ENCODE measurements around the gene ADAP1. TPM values are rescaled to one million over a fixed set of nuclear protein-coding genes. Genes with fewer than 3 reads are reported as not detected.

Gene ADAP1
- total and polyA plus RNA-seq, 9 donors = 0.52 to 16.4 (median 3.5) TPM

DNA sequence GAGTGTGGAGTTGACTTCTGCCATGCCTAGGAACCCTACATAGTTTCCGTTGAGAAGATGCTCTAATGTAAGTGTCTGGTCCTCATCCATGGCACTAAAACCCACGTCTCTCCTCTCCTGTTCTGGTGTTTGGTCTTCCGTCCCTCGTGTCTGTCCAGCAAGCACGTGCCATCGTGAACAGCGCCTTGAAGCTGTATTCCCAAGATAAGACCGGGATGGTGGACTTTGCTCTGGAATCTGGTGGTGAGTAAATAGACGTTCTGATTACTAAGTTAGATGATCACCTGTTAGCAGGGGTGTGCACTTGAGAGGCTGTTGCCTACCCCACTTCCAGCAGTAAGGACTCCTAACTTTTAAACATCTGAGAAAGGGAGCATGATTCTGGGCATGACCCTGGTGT lies 93.3 kb downstream of the ADAP1 start:
- Histone ChIP-seq H3K4me3 (no peak overlapping the region), H3K27me3 (no peaks in the 10 kb centered on the region), H3K9me3 (no peaks in the 10 kb centered on the region), H3K27ac (no peak overlapping the region), H3K36me3 (no peaks in the 10 kb centered on the region), H3K4me1 (ENCODE audit: insufficient read depth) (peaks cover 3% of the 10 kb centered on the region)
- intact Hi-C loops (cut with DNase I) = no loop called here
- WGBS, 3 donors = 87 to 91% (median 88%) methylated on average over 9 of the region's 9 CpGs
- TF ChIP-seq, protein P1, sequence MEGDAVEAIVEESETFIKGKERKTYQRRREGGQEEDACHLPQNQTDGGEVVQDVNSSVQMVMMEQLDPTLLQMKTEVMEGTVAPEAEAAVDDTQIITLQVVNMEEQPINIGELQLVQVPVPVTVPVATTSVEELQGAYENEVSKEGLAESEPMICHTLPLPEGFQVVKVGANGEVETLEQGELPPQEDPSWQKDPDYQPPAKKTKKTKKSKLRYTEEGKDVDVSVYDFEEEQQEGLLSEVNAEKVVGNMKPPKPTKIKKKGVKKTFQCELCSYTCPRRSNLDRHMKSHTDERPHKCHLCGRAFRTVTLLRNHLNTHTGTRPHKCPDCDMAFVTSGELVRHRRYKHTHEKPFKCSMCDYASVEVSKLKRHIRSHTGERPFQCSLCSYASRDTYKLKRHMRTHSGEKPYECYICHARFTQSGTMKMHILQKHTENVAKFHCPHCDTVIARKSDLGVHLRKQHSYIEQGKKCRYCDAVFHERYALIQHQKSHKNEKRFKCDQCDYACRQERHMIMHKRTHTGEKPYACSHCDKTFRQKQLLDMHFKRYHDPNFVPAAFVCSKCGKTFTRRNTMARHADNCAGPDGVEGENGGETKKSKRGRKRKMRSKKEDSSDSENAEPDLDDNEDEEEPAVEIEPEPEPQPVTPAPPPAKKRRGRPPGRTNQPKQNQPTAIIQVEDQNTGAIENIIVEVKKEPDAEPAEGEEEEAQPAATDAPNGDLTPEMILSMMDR (IDR thresholded peaks at IDR 0.05) = no peak
- TF ChIP-seq POLR2A (IDR thresholded peaks at IDR 0.05) = no peak
- no peak for TF ChIP-seq EP300 (IDR thresholded peaks at IDR 0.05)
- no peak for DNase-seq

DNA sequence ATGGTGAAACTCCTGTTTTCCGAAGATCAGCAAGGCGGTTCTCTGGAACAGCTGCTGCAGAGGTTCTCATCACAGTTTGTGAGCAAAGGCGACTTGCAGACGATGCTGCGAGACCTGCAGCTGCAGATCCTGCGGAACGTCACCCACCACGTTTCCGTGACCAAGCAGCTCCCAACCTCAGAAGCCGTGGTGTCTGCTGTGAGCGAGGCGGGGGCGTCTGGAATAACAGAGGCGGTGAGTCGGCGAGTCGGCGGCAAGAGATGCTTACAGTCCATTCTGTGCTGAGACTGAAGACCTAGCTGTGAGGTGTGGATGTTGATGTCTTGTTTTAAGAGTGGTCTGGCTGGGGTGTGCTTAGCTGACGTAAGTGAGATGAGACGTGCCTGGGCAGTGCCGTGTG lies 94.3 kb downstream of the ADAP1 start:
- Histone ChIP-seq H3K27ac (no peak overlapping the region), H3K36me3 (no peaks in the 10 kb centered on the region), H3K9me3 (no peaks in the 10 kb centered on the region), H3K4me3 (no peak overlapping the region), H3K4me1 (ENCODE audit: insufficient read depth) (no peaks in the 10 kb centered on the region), H3K27me3 (no peaks in the 10 kb centered on the region)
- 93 to 96% (median 96%) methylated on average over 21 of the region's 21 CpGs for WGBS, 3 donors
- TF ChIP-seq, protein P1 (IDR thresholded peaks at IDR 0.05) = no peak
- TF ChIP-seq POLR2A (IDR thresholded peaks at IDR 0.05) (no peak), EP300 (IDR thresholded peaks at IDR 0.05) (no peak)
- DNase-seq = no peak
- intact Hi-C loops (cut with DNase I) = no loop called here

DNA sequence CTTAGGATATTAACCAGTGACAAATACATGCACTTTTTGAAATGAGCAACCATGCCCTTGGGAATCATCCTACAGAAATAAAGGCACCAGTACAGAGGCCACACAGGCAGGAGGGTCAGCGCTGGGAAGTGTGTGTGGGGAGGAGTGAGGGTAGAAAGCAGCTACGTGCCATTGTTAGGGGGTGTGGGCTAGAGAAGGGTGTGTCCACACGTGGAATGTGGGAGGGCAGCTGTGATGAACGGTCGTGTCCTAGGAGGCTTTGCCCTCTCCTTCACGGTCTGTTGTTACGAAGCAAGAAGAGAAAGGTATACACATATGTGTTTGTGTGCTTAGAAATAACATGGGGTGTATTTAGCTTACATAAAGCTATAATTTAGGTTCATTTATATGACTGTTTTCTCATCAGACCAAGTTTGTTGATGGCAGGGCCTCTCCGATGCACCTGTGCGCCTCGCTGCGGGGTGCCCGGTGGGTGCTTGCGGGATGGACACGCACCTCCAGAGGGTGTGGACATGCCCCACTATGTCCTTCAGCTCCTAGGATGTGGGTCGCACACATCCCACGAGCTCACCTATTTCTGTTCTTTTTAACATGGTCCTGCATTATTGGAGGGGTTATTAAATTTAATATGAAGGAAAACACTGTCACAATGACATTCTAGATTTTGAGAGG lies 95.0 kb downstream of the ADAP1 start:
- Histone ChIP-seq H3K36me3 (no peaks in the 10 kb centered on the region), H3K27ac (no peak overlapping the region), H3K4me1 (ENCODE audit: insufficient read depth) (no peaks in the 10 kb centered on the region), H3K9me3 (no peaks in the 10 kb centered on the region), H3K27me3 (no peaks in the 10 kb centered on the region), H3K4me3 (no peak overlapping the region)
- 66 to 69% (median 66%) methylated on average over 16 of the region's 16 CpGs for WGBS, 3 donors
- TF ChIP-seq, protein P1 (IDR thresholded peaks at IDR 0.05) = no peak
- TF ChIP-seq EP300 (IDR thresholded peaks at IDR 0.05) = no peak
- TF ChIP-seq POLR2A (IDR thresholded peaks at IDR 0.05) = no peak
- DNase-seq = no peak
- intact Hi-C loops (cut with DNase I) = no loop called here

DNA sequence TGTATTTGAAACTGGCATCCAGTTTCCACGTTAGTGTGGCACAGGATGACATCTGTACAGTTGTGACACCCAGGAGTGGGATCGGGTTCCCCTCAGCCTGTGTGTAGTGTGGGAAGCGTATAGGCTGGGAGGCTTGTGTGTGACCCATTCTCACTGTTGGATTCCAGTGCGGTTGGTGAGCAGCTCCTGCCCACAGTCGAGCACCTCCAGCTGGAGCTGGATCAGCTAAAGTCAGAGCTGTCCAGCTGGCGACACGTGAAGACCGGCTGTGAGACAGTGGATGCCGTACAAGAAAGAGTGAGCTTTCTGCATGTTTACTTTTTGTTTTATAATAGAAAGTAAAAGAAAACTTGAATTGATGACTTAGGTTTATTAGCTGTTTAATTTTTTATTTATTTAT lies 96.8 kb downstream of the ADAP1 start:
- Histone ChIP-seq H3K36me3 (no peaks in the 10 kb centered on the region), H3K27ac (no peak overlapping the region), H3K27me3 (no peaks in the 10 kb centered on the region), H3K4me3 (no peak overlapping the region), H3K9me3 (no peaks in the 10 kb centered on the region), H3K4me1 (ENCODE audit: insufficient read depth) (no peaks in the 10 kb centered on the region)
- 33 to 63% (median 42%) methylated on average over 9 of the region's 9 CpGs for WGBS, 3 donors
- TF ChIP-seq POLR2A (IDR thresholded peaks at IDR 0.05) = no peak
- no peak for TF ChIP-seq EP300 (IDR thresholded peaks at IDR 0.05)
- TF ChIP-seq, protein P1 (IDR thresholded peaks at IDR 0.05) = no peak
- DNase-seq = no peak
- intact Hi-C loops (cut with DNase I) = no loop called here
